Measurements from ENCODE around the gene CCR6. TPM values are rescaled to one million over a fixed set of nuclear protein-coding genes. Genes with fewer than 3 reads are reported as not detected.

Gene CCR6
- total RNA-seq, 1 donor from 2014 or later = not detected

GRCh38 chr6:167097770-167098169 is 25.1 kb upstream of the CCR6 start:
- intact Hi-C loops (cut with micrococcal nuclease) = no loop called here

GRCh38 chr6:167098825-167099225 is 24.1 kb upstream of the CCR6 start:
- intact Hi-C loops (cut with micrococcal nuclease) = no loop called here

- intact Hi-C loops (cut with micrococcal nuclease) = no loop called here
These were observed 23.2 kb upstream of the CCR6 start for GRCh38 chr6:167099707-167100106.

GRCh38 chr6:167100241-167100674 is 22.6 kb upstream of the CCR6 start:
- intact Hi-C loops (cut with micrococcal nuclease) = no loop called here

GRCh38 chr6:167102318-167102717 is 20.6 kb upstream of the CCR6 start:
- intact Hi-C loops (cut with micrococcal nuclease) = no loop called here

GRCh38 chr6:167103041-167103891 is 19.6 kb upstream of the CCR6 start:
- intact Hi-C loops (cut with micrococcal nuclease) = no loop called here

- intact Hi-C loops (cut with micrococcal nuclease) = no loop called here
These were observed 18.5 kb upstream of the CCR6 start for GRCh38 chr6:167104388-167104787.

GRCh38 chr6:167105060-167105459 is 17.8 kb upstream of the CCR6 start:
- intact Hi-C loops (cut with micrococcal nuclease) = no loop called here

GRCh38 chr6:167106406-167106805 is 16.5 kb upstream of the CCR6 start:
- intact Hi-C loops (cut with micrococcal nuclease) = no loop called here

- intact Hi-C loops (cut with micrococcal nuclease) = no loop called here
These were observed 15.1 kb upstream of the CCR6 start for GRCh38 chr6:167107787-167108186.

GRCh38 chr6:167108278-167108677 is 14.6 kb upstream of the CCR6 start:
- intact Hi-C loops (cut with micrococcal nuclease) = no loop called here

- intact Hi-C loops (cut with micrococcal nuclease) = no loop called here
These were observed 13.2 kb upstream of the CCR6 start for GRCh38 chr6:167109651-167110050.

GRCh38 chr6:167111597-167111996 is 11.3 kb upstream of the CCR6 start:
- intact Hi-C loops (cut with micrococcal nuclease) = no loop called here

- intact Hi-C loops (cut with micrococcal nuclease) = no loop called here
These were observed 10.5 kb upstream of the CCR6 start for GRCh38 chr6:167112421-167112820.

GRCh38 chr6:167113047-167113754 is 9.7 kb upstream of the CCR6 start:
- intact Hi-C loops (cut with micrococcal nuclease) = no loop called here

- intact Hi-C loops (cut with micrococcal nuclease) = no loop called here
These were observed 8.7 kb upstream of the CCR6 start for GRCh38 chr6:167113935-167114910.

GRCh38 chr6:167115054-167115453 is 7.8 kb upstream of the CCR6 start:
- intact Hi-C loops (cut with micrococcal nuclease) = no loop called here

- intact Hi-C loops (cut with micrococcal nuclease) = no loop called here
These were observed 6.6 kb upstream of the CCR6 start for GRCh38 chr6:167116109-167116837.

- intact Hi-C loops (cut with micrococcal nuclease) = no loop called here
These were observed 6.1 kb upstream of the CCR6 start for GRCh38 chr6:167116838-167117228.

- intact Hi-C loops (cut with micrococcal nuclease) = no loop called here
These were observed 4.9 kb upstream of the CCR6 start for GRCh38 chr6:167118006-167118405.

GRCh38 chr6:167118839-167119238 is 4.1 kb upstream of the CCR6 start:
- intact Hi-C loops (cut with micrococcal nuclease) = no loop called here
